ENCODE measurements around the gene MIGA1. TPM values are rescaled to one million over a fixed set of nuclear protein-coding genes. Genes with fewer than 3 reads are reported as not detected.
"Not testable (repeated sequence)": the region's sequence is repeated elsewhere in the genome, so short reads cannot be mapped to it uniquely, and the experiment has no call there.

MIGA1 gene
- total RNA-seq, 2 donors from 2014 or later, result 10.0 to 16.2 TPM

DNA sequence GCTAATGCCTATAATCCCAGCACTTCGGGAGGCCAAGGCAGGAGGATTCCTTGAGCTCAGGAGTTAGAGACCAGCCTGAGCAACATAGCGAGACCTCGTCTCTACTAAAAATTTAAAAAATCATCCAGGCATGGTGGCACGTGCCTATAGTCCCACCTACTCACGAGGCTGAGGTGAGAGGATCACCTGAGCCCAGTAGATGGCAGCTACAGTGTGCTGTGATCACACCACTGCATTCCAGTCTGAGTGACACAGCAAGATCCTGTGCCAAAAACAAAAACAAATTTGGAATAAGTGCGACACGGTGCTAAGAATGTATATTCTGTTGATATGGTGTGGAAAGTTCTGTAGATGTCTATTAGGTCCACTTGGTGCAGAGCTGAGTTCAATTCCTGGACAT, 34.9 kb upstream of the MIGA1 start:
- no peak overlapping the region for H3K27ac ChIP-seq
- H3K36me3 ChIP-seq, result no peaks in the 10 kb centered on the region
- no peaks in the 10 kb centered on the region for H3K27me3 ChIP-seq
- no peaks in the 10 kb centered on the region for H3K4me1 ChIP-seq
- intact Hi-C loops (cut with DNase I), result no loop called here
- H3K9ac ChIP-seq (ENCODE audit: low read depth in 2 of 2, low read length in 2 of 2), result no peak overlapping the region
- TF ChIP-seq, protein P1, sequence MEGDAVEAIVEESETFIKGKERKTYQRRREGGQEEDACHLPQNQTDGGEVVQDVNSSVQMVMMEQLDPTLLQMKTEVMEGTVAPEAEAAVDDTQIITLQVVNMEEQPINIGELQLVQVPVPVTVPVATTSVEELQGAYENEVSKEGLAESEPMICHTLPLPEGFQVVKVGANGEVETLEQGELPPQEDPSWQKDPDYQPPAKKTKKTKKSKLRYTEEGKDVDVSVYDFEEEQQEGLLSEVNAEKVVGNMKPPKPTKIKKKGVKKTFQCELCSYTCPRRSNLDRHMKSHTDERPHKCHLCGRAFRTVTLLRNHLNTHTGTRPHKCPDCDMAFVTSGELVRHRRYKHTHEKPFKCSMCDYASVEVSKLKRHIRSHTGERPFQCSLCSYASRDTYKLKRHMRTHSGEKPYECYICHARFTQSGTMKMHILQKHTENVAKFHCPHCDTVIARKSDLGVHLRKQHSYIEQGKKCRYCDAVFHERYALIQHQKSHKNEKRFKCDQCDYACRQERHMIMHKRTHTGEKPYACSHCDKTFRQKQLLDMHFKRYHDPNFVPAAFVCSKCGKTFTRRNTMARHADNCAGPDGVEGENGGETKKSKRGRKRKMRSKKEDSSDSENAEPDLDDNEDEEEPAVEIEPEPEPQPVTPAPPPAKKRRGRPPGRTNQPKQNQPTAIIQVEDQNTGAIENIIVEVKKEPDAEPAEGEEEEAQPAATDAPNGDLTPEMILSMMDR (IDR thresholded peaks at IDR 0.05), result no peak
- no peak overlapping the region for H3K4me3 ChIP-seq
- H3K9me3 ChIP-seq, result no peaks in the 10 kb centered on the region
- no peak for DNase-seq

GRCh38 chr1:77749489-77749888, 30.0 kb upstream of the MIGA1 start:
- H3K9me3 ChIP-seq; H3K27ac ChIP-seq; intact Hi-C loops (cut with DNase I); H3K4me3 ChIP-seq; H3K36me3 ChIP-seq; H3K27me3 ChIP-seq; H3K4me1 ChIP-seq; DNase-seq; H3K9ac ChIP-seq (ENCODE audit: low read depth in 2 of 2, low read length in 2 of 2): not testable (repeated sequence)

DNA sequence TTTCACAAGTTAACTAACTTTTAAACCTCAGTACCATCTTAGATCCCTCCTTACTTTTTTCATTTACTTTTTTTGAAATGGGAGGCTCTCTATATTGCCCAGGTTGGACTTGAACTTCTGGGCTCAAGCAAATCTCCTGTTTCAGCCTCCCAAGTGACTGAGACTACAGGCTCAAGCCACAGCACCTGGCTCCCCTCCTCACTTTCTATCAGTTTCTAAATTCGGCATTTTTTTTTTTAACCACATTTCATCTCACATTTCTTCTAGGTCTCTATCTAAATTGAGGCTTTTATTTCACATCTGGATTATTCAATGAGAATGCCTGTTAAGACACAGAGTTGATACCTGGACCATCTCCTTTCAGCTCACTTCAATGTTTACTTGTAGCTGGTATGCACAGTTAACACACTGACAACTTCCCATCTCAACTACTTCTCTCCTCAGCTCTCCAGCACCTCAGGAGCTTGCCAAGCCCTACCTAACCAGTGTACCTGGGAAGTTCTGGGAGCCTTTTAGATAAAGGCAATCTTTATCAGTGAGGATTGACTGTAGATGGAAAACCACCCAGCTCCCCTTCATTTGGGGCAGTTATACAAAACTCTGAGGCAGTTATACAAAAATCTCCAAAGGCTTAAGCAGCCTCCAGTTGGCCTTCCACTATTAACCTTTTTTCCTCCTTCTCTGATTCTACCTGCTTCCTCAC, 23.2 kb upstream of the MIGA1 start:
- Histone ChIP-seq H3K4me3 (no peak overlapping the region), H3K27me3 (no peaks in the 10 kb centered on the region), H3K4me1 (no peaks in the 10 kb centered on the region), H3K9me3 (no peaks in the 10 kb centered on the region), H3K9ac (ENCODE audit: low read depth in 2 of 2, low read length in 2 of 2) (no peak overlapping the region), H3K27ac (no peak overlapping the region), H3K36me3 (no peaks in the 10 kb centered on the region)
- no peak for DNase-seq
- intact Hi-C loops (cut with DNase I), result no loop called here
- TF ChIP-seq, protein P1 (IDR thresholded peaks at IDR 0.05), result no peak

GRCh38 chr1:77757066-77757584, 22.3 kb upstream of the MIGA1 start:
- intact Hi-C loops (cut with DNase I), result no loop called here
- DNase-seq, result no peak
- H3K27ac ChIP-seq, result no peak overlapping the region
- TF ChIP-seq, protein P1 (IDR thresholded peaks at IDR 0.05), result no peak
- H3K9ac ChIP-seq (ENCODE audit: low read depth in 2 of 2, low read length in 2 of 2), result no peak overlapping the region
- H3K4me3 ChIP-seq, result no peak overlapping the region
- no peaks in the 10 kb centered on the region for H3K36me3 ChIP-seq
- no peaks in the 10 kb centered on the region for H3K27me3 ChIP-seq
- no peaks in the 10 kb centered on the region for H3K4me1 ChIP-seq
- H3K9me3 ChIP-seq, result no peaks in the 10 kb centered on the region

GRCh38 chr1:77757603-77758002, 21.8 kb upstream of the MIGA1 start:
- TF ChIP-seq, protein P1 (IDR thresholded peaks at IDR 0.05), result no peak
- H3K4me3 ChIP-seq, result no peak overlapping the region
- no peak for DNase-seq
- H3K4me1 ChIP-seq, result no peaks in the 10 kb centered on the region
- H3K36me3 ChIP-seq, result no peaks in the 10 kb centered on the region
- no peak overlapping the region for H3K27ac ChIP-seq
- intact Hi-C loops (cut with DNase I), result no loop called here
- no peak overlapping the region for H3K9ac ChIP-seq (ENCODE audit: low read depth in 2 of 2, low read length in 2 of 2)
- no peaks in the 10 kb centered on the region for H3K27me3 ChIP-seq
- H3K9me3 ChIP-seq, result no peaks in the 10 kb centered on the region
